HCT116 (cell line): ENCODE data around the gene VAMP2. TPM values are rescaled to one million over a fixed set of nuclear protein-coding genes. Genes with fewer than 3 reads are reported as not detected.

Experiments
- ATAC-seq: fragments of 200-7000 bp; cut with Tn5 transposase; 2 replicates; pipeline ENCODE4 v1.9.1; 2020; ENCODE audit warnings: mild to moderate bottlenecking, moderate library complexity
- BruUV-seq: library from RNA; stranded (reverse); fragments of 400-500 nt; replicated peaks from 2 replicates; lab custom pipeline; 2021; lab: Mats Ljungman, UMichigan
- CTCF ChIA-PET: fragments of 300-600 bp; sonication (Branson Sonifier 250); formaldehyde crosslinking; loops from one replicate; lab custom pipeline; 2021; ENCODE audit warnings: antibody characterized with exemption; lab: Charles Lee
- POLR2A ChIA-PET: fragments of 300-600, 350-600 bp; sonication (Branson Sonifier 250); formaldehyde crosslinking; loops from one replicate; lab custom pipeline; 2021; ENCODE audit warnings: antibody characterized with exemption; lab: Charles Lee
- RAD21 ChIA-PET, 2 experiments: fragments of 300-600 bp; sonication (Branson Sonifier 250); formaldehyde crosslinking; loops; one replicate each; lab custom pipeline; 2023; ENCODE audit warnings: low total read pairs in 2 of 2; ENCODE audit not compliant: uncharacterized antibody in 2 of 2, unreplicated experiment in 2 of 2, low non-redundant PET in 1 of 2; lab: Charles Lee
- DNase-seq: peaks from one replicate; pipeline ENCODE4 v3.0.0-alpha.2; 2010; ENCODE audit warnings: low read depth, low spot score
- H2AFZ ChIP-seq: fragments of 200-600 bp; shearing (Covaris generic), sonication (generic); 2 replicates; pipeline ENCODE4 v1.6.1; 2017; ENCODE audit warnings: low read depth, mixed run types, mixed read lengths, antibody characterized with exemption, low read length; ENCODE audit not compliant: poor library complexity, severe bottlenecking
- H3K27ac ChIP-seq: 2 replicates; pipeline ENCODE4 v1.5.1; 2012; ENCODE audit warnings: low read depth, low read length
- H3K27me3 ChIP-seq: fragments of 200-600 bp; sonication (generic); 2 replicates; pipeline ENCODE4 v1.6.1; 2016; ENCODE audit warnings: mixed run types, low read length, mixed read lengths; ENCODE audit not compliant: insufficient read depth
- H3K36me3 ChIP-seq, 2 experiments: fragments of 200-500 bp in 1 of 2; fragments of 200-600 bp in 1 of 2; sonication (Bioruptor generic) in 1 of 2; sonication (generic) in 1 of 2; 2 replicates each; pipeline versions ENCODE4 v1.5.1 to v1.6.1; 2014 to 2016; ENCODE audit warnings: low read length in 2 of 2, inconsistent platforms in 1 of 2, mixed read lengths in 1 of 2, mixed run types in 1 of 2; ENCODE audit not compliant: insufficient read depth in 2 of 2, control insufficient read depth in 1 of 2
- H3K4me1 ChIP-seq, 2 experiments: fragments of 200-600 bp in 1 of 2; sonication (generic) in 1 of 2; 2 replicates each; pipeline versions ENCODE4 v1.5.1 to v1.6.1; 2012 to 2017; ENCODE audit warnings: low read length in 2 of 2, inconsistent platforms in 1 of 2, mild to moderate bottlenecking in 1 of 2, mixed read lengths in 1 of 2, mixed run types in 1 of 2, moderate library complexity in 1 of 2; ENCODE audit not compliant: insufficient read depth in 2 of 2, control insufficient read depth in 1 of 2
- H3K4me2 ChIP-seq: fragments of 200-600 bp; sonication (generic); 2 replicates; pipeline ENCODE4 v1.6.1; 2017; ENCODE audit warnings: mixed run types, low read length, mixed read lengths
- H3K4me3 ChIP-seq, 2 experiments: fragments of 200-600 bp in 1 of 2; sonication (generic) in 1 of 2; replicated peaks in 1 of 2; 2 replicates each; pipeline ENCODE4 v1.5.1; 2011 to 2016; ENCODE audit warnings: low read length in 2 of 2, control low read depth in 1 of 2, low read depth in 1 of 2, mild to moderate bottlenecking in 1 of 2, mixed read lengths in 1 of 2, mixed run types in 1 of 2
- H3K79me2 ChIP-seq: fragments of 200-600 bp; sonication (generic); 2 replicates; pipeline ENCODE4 v1.6.1; 2017; ENCODE audit warnings: mild to moderate bottlenecking, mixed run types, low read length, moderate library complexity, mixed read lengths; ENCODE audit not compliant: insufficient read depth
- H3K9ac ChIP-seq: fragments of 200-600 bp; sonication (generic); 2 replicates; pipeline ENCODE4 v1.6.1; 2016; ENCODE audit warnings: low read length, mixed read lengths
- H3K9me2 ChIP-seq: fragments of 200-600 bp; sonication (generic), shearing (Covaris generic); 2 replicates; pipeline ENCODE4 v1.6.1; 2017; ENCODE audit warnings: mixed run types, mild to moderate bottlenecking, moderate library complexity; ENCODE audit not compliant: insufficient read depth
- H3K9me3 ChIP-seq, 2 experiments: fragments of 200-500 bp in 1 of 2; fragments of 200-600 bp in 1 of 2; sonication (Bioruptor generic) in 1 of 2; sonication (generic) in 1 of 2; 2 replicates each; pipeline ENCODE4 v1.6.1; 2014 to 2017; ENCODE audit warnings: low read length in 2 of 2, mixed read lengths in 2 of 2, inconsistent platforms in 1 of 2, low read depth in 1 of 2, mild to moderate bottlenecking in 1 of 2, mixed run types in 1 of 2, moderate library complexity in 1 of 2; ENCODE audit not compliant: control insufficient read depth in 1 of 2, insufficient read depth in 1 of 2
- H4K20me1 ChIP-seq: fragments of 200-600 bp; sonication (generic), shearing (Covaris generic); 2 replicates; pipeline ENCODE4 v1.6.1; 2017; ENCODE audit warnings: mixed run types, mild to moderate bottlenecking, moderate library complexity; ENCODE audit not compliant: insufficient read depth
- CTCF ChIP-seq, 3 experiments: fragments of 200-600 bp in 1 of 3; sonication (generic) in 1 of 3; IDR thresholded peaks in 2 of 3; conservative IDR thresholded peaks in 1 of 3; 2 replicates each; pipeline ENCODE4 v1.5.1; 2012 to 2017; ENCODE audit warnings: low read depth in 2 of 3, low read length in 2 of 3, antibody characterized with exemption in 1 of 3, borderline replicate concordance in 1 of 3, control low read depth in 1 of 3, mild to moderate bottlenecking in 1 of 3, mixed read lengths in 1 of 3, mixed run types in 1 of 3, moderate library complexity in 1 of 3; ENCODE audit not compliant: insufficient read depth in 1 of 3
- EZH2 ChIP-seq: fragments of 200-600 bp; sonication (generic); IDR thresholded peaks from 2 replicates; pipeline ENCODE4 v1.6.1; 2017; ENCODE audit warnings: antibody characterized with exemption, mixed run types
- EZH2phosphoT487 ChIP-seq: fragments of 200-600 bp; IDR thresholded peaks from 2 replicates; pipeline ENCODE4 v1.6.1; 2018; ENCODE audit warnings: antibody characterized with exemption, borderline replicate concordance
- RAD21 ChIP-seq: IDR thresholded peaks from 2 replicates; pipeline ENCODE4 v1.6.1; 2012; ENCODE audit warnings: low read depth, mild to moderate bottlenecking
- TCF7L2 ChIP-seq: IDR thresholded peaks from 2 replicates; pipeline ENCODE4 v1.7.0; 2011; ENCODE audit warnings: borderline replicate concordance, inconsistent platforms; ENCODE audit not compliant: insufficient read depth, insufficient read length; ENCODE audit errors: extremely low read depth
- YY1 ChIP-seq: IDR thresholded peaks from 2 replicates; pipeline ENCODE4 v1.6.1; 2011; ENCODE audit warnings: low read length, low read depth, moderate library complexity, mild to moderate bottlenecking; ENCODE audit not compliant: insufficient replicate concordance; ENCODE audit errors: extremely low read depth
- ZBTB33 ChIP-seq: IDR thresholded peaks from 2 replicates; pipeline ENCODE4 v1.6.1; 2011; ENCODE audit warnings: mild to moderate bottlenecking, low read length, moderate library complexity; ENCODE audit not compliant: insufficient replicate concordance; ENCODE audit errors: extremely low read depth
- intact Hi-C: fragments of 100-400 bp; cut with micrococcal nuclease; formaldehyde crosslinking; loops from 2 replicates; pipeline ENCODE4 v1.10.0; 2022
- microRNA counts: library from miRNA; unstranded; fragments of <30 nt; microRNA quantifications from one replicate; lab custom pipeline; 2015
- microRNA-seq: library from miRNA; unstranded; fragments of <30 nt; microRNA quantifications from one replicate; pipeline ENCODE4, GENCODE V29; 2016; ENCODE audit warnings: borderline number of aligned reads
- total RNA-seq: library from RNA; stranded (reverse); gene quantifications from one replicate; pipeline ENCODE4 v1.2.1, GENCODE V29; 2021; ENCODE audit not compliant: unreplicated experiment

Gene VAMP2
- total RNA-seq, 1 experiment from 2014 or later = 35.9 TPM

- TF ChIP-seq ZBTB33 (no peak), TCF7L2 (no peak), EZH2 (no peak)
- TF ChIP-seq, all 23 proteins: peak for 0
Observed at GRCh38 chr17:8110456-8110804, 52.3 kb downstream of the VAMP2 start (continued).

GRCh38 chr17:8109661-8110455, 52.9 kb downstream of the VAMP2 start:
- H3K9me3 ChIP-seq = no peaks in the 10 kb centered on the region
- intact Hi-C loops = loop anchor here (1.0 kb wide), 1 partner anchor 50 kb away; no protein-coding TSS in a partner anchor

More at GRCh38 chr17:8109661-8110455, 52.9 kb downstream of the VAMP2 start:
- no TSS peak for BruUV-seq
- ChIA-PET CTCF (interaction anchor here (0.6 to 2.3 kb wide), 11 partner anchors 9 to 50 kb away, joined by 3 to 17 read pairs (median 4); no protein-coding TSS in a partner anchor), POLR2A (interaction anchor here (1.3 to 1.6 kb wide), 2 partner anchors 10 to 49 kb away, joined by 3 to 4 read pairs; no protein-coding TSS in a partner anchor), RAD21 (no interaction called here)
- no peak overlapping the region for H3K4me3 ChIP-seq
- H3K9ac ChIP-seq = no peak overlapping the region
- H3K4me2 ChIP-seq = peak overlapping the region; percentile 39
- H4K20me1 ChIP-seq = no peaks in the 10 kb centered on the region
- H3K27ac ChIP-seq = no peak overlapping the region
- no peaks in the 10 kb centered on the region for H3K79me2 ChIP-seq
- H3K36me3 ChIP-seq = no peaks in the 10 kb centered on the region
- ATAC-seq (peak; percentile 99), DNase-seq (no peak)
- TF ChIP-seq YY1 (peak; percentile 28), EZH2phosphoT487 (no peak), RAD21 (peak; percentile 84), CTCF (IDR thresholded peaks at IDR 0.05 in 2 of 3, conservative IDR thresholded peaks at IDR 0.05 in 1 of 3; ENCODE audit: borderline replicate concordance in 1 of 3, insufficient read depth in 1 of 3, low read depth in 2 of 3, low read length in 2 of 3) (peak; percentile 82 to 89 (median 88))
- no peaks in the 10 kb centered on the region for H3K27me3 ChIP-seq
- peaks cover 0 to 9% of the 10 kb centered on the region in 2 experiments; a peak in 2 of 4 replicates for H3K4me1 ChIP-seq
- H2AFZ ChIP-seq = no peak overlapping the region
- no peaks in the 10 kb centered on the region for H3K9me2 ChIP-seq

MicroRNAs within 50 kb of the gene (microRNA counts, 767-probe panel; counts per million panel counts)
- microRNA hsa-miR-4521 (lab: Ali Mortazavi, UCI) = not detected

Small RNA genes lying within 50 kb of the gene (microRNA-seq; reads per million reads assigned to microRNA genes)
- gene MIR4521 = 33.8 reads per million, percentile 49 among the genes with 10 or more reads in this experiment
- not detected for gene MIR6883

Other genes starting within 250 kb of the VAMP2 start
- 0.74 TPM for gene RNF227, start 246.7 kb downstream of the VAMP2 start, total RNA-seq
- gene KCNAB3, start 233.1 kb downstream of the VAMP2 start, total RNA-seq = 7.1 TPM
- 123 TPM for gene TRAPPC1, start 231.0 kb downstream of the VAMP2 start, total RNA-seq
- 54.6 TPM for gene CNTROB, start 230.7 kb downstream of the VAMP2 start, total RNA-seq
- 1.4 TPM for gene GUCY2D, start 160.3 kb downstream of the VAMP2 start, total RNA-seq
- gene ALOX15B, start 123.9 kb downstream of the VAMP2 start, total RNA-seq = 0.30 TPM
- 3.8 TPM for gene ALOX12B, start 75.2 kb downstream of the VAMP2 start, total RNA-seq
- gene ALOXE3, start 44.4 kb downstream of the VAMP2 start, total RNA-seq = 3.5 TPM
- gene HES7, start 38.8 kb downstream of the VAMP2 start, total RNA-seq = 0.61 TPM
- gene PER1, start 10.5 kb downstream of the VAMP2 start, total RNA-seq = 87.6 TPM
- gene TMEM107, start 13.4 kb upstream of the VAMP2 start, total RNA-seq = 30.1 TPM
- gene BORCS6, start 27.2 kb upstream of the VAMP2 start, total RNA-seq = 6.4 TPM
- 141 TPM for gene AURKB, start 47.6 kb upstream of the VAMP2 start, total RNA-seq
- 80.4 TPM for gene CTC1, start 85.1 kb upstream of the VAMP2 start, total RNA-seq
- 80.6 TPM for gene PFAS, start 86.3 kb upstream of the VAMP2 start, total RNA-seq
- gene RANGRF, start 125.7 kb upstream of the VAMP2 start, total RNA-seq = 33.2 TPM
- 4.7 TPM for gene SLC25A35, start 132.5 kb upstream of the VAMP2 start, total RNA-seq
- not detected for gene ARHGEF15, start 147.3 kb upstream of the VAMP2 start, total RNA-seq
- not detected for gene ODF4, start 176.9 kb upstream of the VAMP2 start, total RNA-seq
- gene RPL26, start 220.2 kb upstream of the VAMP2 start, total RNA-seq = 2,603 TPM
- gene RNF222, start 234.9 kb upstream of the VAMP2 start, total RNA-seq = not detected